ENCODE data around the gene ARID1B.

GRCh38 chr6:157038610-157039009, 261.4 kb downstream of the ARID1B start:
- TF ChIP-seq YY1 (tag by site-specific recombination; IDR thresholded peaks at IDR 0.05) (no peak), CTCF (tag by site-specific recombination; IDR thresholded peaks at IDR 0.05) (no peak), HIC1 (tag by site-specific recombination; IDR thresholded peaks at IDR 0.05) (no peak), ZNF302 (tag by site-specific recombination; IDR thresholded peaks at IDR 0.05; ENCODE audit: low read depth) (no peak), ZSCAN23 (tag by site-specific recombination; IDR thresholded peaks at IDR 0.05) (no peak), ZNF341 (tag by site-specific recombination; IDR thresholded peaks at IDR 0.05; ENCODE audit: low read depth) (no peak)

Data from HEK293 (cell line).